KMS-11 (cell line): ENCODE results near the gene F2R.

Experiments
- H2AFZ ChIP-seq: fragments of 200-600 bp; sonication (generic); 2 replicates; pipeline ENCODE4 v1.6.1; 2016; ENCODE audit warnings: antibody characterized with exemption, mixed run types, low read depth
- H3K27ac ChIP-seq: fragments of 200-600 bp; sonication (generic); 2 replicates; pipeline ENCODE4 v1.6.1; 2016; ENCODE audit warnings: mild to moderate bottlenecking, mixed run types
- H3K27me3 ChIP-seq: fragments of 200-600 bp; sonication (generic); 2 replicates; pipeline ENCODE4 v1.6.1; 2017; ENCODE audit warnings: mild to moderate bottlenecking, low read depth, mixed run types, moderate library complexity; ENCODE audit not compliant: insufficient read depth
- H3K36me3 ChIP-seq: fragments of 200-600 bp; sonication (generic); 2 replicates; pipeline ENCODE4 v1.6.1; 2017; ENCODE audit warnings: mild to moderate bottlenecking, mixed run types; ENCODE audit not compliant: insufficient read depth
- H3K4me1 ChIP-seq: fragments of 200-600 bp; sonication (generic); 2 replicates; pipeline ENCODE4 v1.6.1; 2016; ENCODE audit warnings: mild to moderate bottlenecking, low read depth, mixed run types; ENCODE audit not compliant: poor library complexity, severe bottlenecking
- H3K4me2 ChIP-seq: fragments of 200-600 bp; sonication (generic); 2 replicates; pipeline ENCODE4 v1.7.0; 2016; ENCODE audit warnings: mild to moderate bottlenecking, mixed run types
- H3K4me3 ChIP-seq: fragments of 200-600 bp; sonication (generic); IDR thresholded peaks from 2 replicates; pipeline ENCODE4 v1.6.1; 2017; ENCODE audit warnings: low read depth, low read length, mixed read lengths; ENCODE audit not compliant: insufficient read depth
- H3K79me2 ChIP-seq: fragments of 200-600 bp; sonication (generic); 2 replicates; pipeline ENCODE4 v1.6.1; 2016; ENCODE audit warnings: low read depth, mixed run types; ENCODE audit not compliant: insufficient read depth
- H3K9ac ChIP-seq: fragments of 200-600 bp; sonication (generic); 2 replicates; pipeline ENCODE4 v1.6.1; 2016; ENCODE audit warnings: mild to moderate bottlenecking, mixed run types
- H4K20me1 ChIP-seq: fragments of 200-600 bp; sonication (generic); 2 replicates; pipeline ENCODE4 v1.6.1; 2016; ENCODE audit warnings: mild to moderate bottlenecking, mixed run types; ENCODE audit not compliant: insufficient read depth
- CTCF ChIP-seq: fragments of 200-600 bp; sonication (generic); conservative IDR thresholded peaks from 2 replicates; pipeline ENCODE4 v1.6.1; 2017; ENCODE audit warnings: low read depth, mild to moderate bottlenecking, antibody characterized with exemption, low read length, moderate library complexity, mixed read lengths

Gene F2R

GRCh38 chr5:76691467-76692273 is 24.3 kb upstream of the F2R start:
- no peak overlapping the region for H2AFZ ChIP-seq
- no peak overlapping the region for H3K9ac ChIP-seq
- TF ChIP-seq CTCF: no peak
- H4K20me1 ChIP-seq: no peaks in the 10 kb centered on the region
- H3K36me3 ChIP-seq: no peaks in the 10 kb centered on the region; the same call in 1 of the 2 replicates
- H3K79me2 ChIP-seq: no peaks in the 10 kb centered on the region
- no peak overlapping the region for H3K4me2 ChIP-seq
- H3K27me3 ChIP-seq: no peaks in the 10 kb centered on the region
- H3K4me3 ChIP-seq: no peak overlapping the region
- no peak overlapping the region for H3K27ac ChIP-seq
- H3K4me1 ChIP-seq: no peaks in the 10 kb centered on the region

GRCh38 chr5:76692274-76692540 is 23.7 kb upstream of the F2R start:
- no peak overlapping the region for H2AFZ ChIP-seq
- no peaks in the 10 kb centered on the region for H4K20me1 ChIP-seq
- no peaks in the 10 kb centered on the region for H3K27me3 ChIP-seq
- H3K9ac ChIP-seq: no peak overlapping the region
- no peaks in the 10 kb centered on the region; the same call in 1 of the 2 replicates for H3K36me3 ChIP-seq
- no peak overlapping the region for H3K27ac ChIP-seq
- no peak for TF ChIP-seq CTCF
- H3K79me2 ChIP-seq: no peaks in the 10 kb centered on the region
- no peaks in the 10 kb centered on the region for H3K4me1 ChIP-seq
- H3K4me2 ChIP-seq: no peak overlapping the region
- no peak overlapping the region for H3K4me3 ChIP-seq

GRCh38 chr5:76692651-76693050 is 23.3 kb upstream of the F2R start:
- no peak overlapping the region for H3K9ac ChIP-seq
- no peak overlapping the region for H3K4me3 ChIP-seq
- H3K27ac ChIP-seq: no peak overlapping the region
- H2AFZ ChIP-seq: no peak overlapping the region
- TF ChIP-seq CTCF: no peak
- H3K36me3 ChIP-seq: no peaks in the 10 kb centered on the region; the same call in 1 of the 2 replicates
- no peaks in the 10 kb centered on the region for H3K79me2 ChIP-seq
- H4K20me1 ChIP-seq: no peaks in the 10 kb centered on the region
- H3K4me2 ChIP-seq: no peak overlapping the region
- H3K4me1 ChIP-seq: no peaks in the 10 kb centered on the region
- H3K27me3 ChIP-seq: no peaks in the 10 kb centered on the region

GRCh38 chr5:76693141-76693540 is 22.8 kb upstream of the F2R start:
- no peaks in the 10 kb centered on the region for H3K79me2 ChIP-seq
- H3K4me1 ChIP-seq: no peaks in the 10 kb centered on the region
- H3K9ac ChIP-seq: no peak overlapping the region
- no peaks in the 10 kb centered on the region; the same call in 1 of the 2 replicates for H3K36me3 ChIP-seq
- H3K27ac ChIP-seq: no peak overlapping the region
- H3K4me2 ChIP-seq: no peak overlapping the region
- H3K27me3 ChIP-seq: no peaks in the 10 kb centered on the region
- no peak overlapping the region for H2AFZ ChIP-seq
- H3K4me3 ChIP-seq: no peak overlapping the region
- H4K20me1 ChIP-seq: no peaks in the 10 kb centered on the region
- no peak for TF ChIP-seq CTCF
